GM23338 (cell line): ENCODE results near the gene ACTL6B. TPM values are rescaled to one million over a fixed set of nuclear protein-coding genes. Genes with fewer than 3 reads are reported as not detected.

Source experiments
- ATAC-seq: fragments of 200-7000 bp; cut with Tn5 transposase; 3 replicates; pipeline ENCODE4 v1.9.1; 2020
- DNase-seq: peaks from one replicate; pipeline ENCODE4 v3.0.0-alpha.2; 2015; ENCODE audit warnings: low spot score
- H2AFZ ChIP-seq: fragments of 200-600 bp; sonication (generic); 2 replicates; pipeline ENCODE4 v1.8.0; 2016; ENCODE audit warnings: antibody characterized with exemption, mild to moderate bottlenecking, moderate library complexity
- H3F3A ChIP-seq: fragments of 200-600 bp; sonication (generic); replicated peaks from 2 replicates; pipeline ENCODE4 v1.8.0; 2017; ENCODE audit warnings: antibody characterized with exemption, mixed run types, low read depth
- H3K27ac ChIP-seq: fragments of 200-600 bp; sonication (generic); 2 replicates; pipeline ENCODE4 v1.6.1; 2016; ENCODE audit warnings: low read depth
- H3K27me3 ChIP-seq: fragments of 200-600 bp; sonication (generic); 2 replicates; pipeline ENCODE4 v1.8.0; 2016; ENCODE audit warnings: mild to moderate bottlenecking, mixed run types, moderate library complexity; ENCODE audit not compliant: insufficient read depth
- H3K36me3 ChIP-seq: fragments of 200-600 bp; sonication (generic); 2 replicates; pipeline ENCODE4 v1.8.0; 2016; ENCODE audit warnings: mild to moderate bottlenecking; ENCODE audit not compliant: insufficient read depth
- H3K4me1 ChIP-seq: fragments of 200-600 bp; sonication (generic); 2 replicates; pipeline ENCODE4 v1.8.0; 2016; ENCODE audit warnings: mild to moderate bottlenecking, moderate library complexity; ENCODE audit not compliant: insufficient read depth
- H3K4me2 ChIP-seq: fragments of 200-600 bp; sonication (generic); 2 replicates; pipeline ENCODE4 v1.7.1; 2017; ENCODE audit warnings: mixed run types
- H3K4me3 ChIP-seq: fragments of 200-600 bp; sonication (generic); 2 replicates; pipeline ENCODE4 v1.6.1; 2016; ENCODE audit warnings: mixed run types
- H3K79me2 ChIP-seq: fragments of 200-600 bp; sonication (generic); replicated peaks from 2 replicates; pipeline ENCODE4 v1.8.0; 2017; ENCODE audit warnings: mild to moderate bottlenecking; ENCODE audit not compliant: insufficient read depth
- H3K9me2 ChIP-seq: fragments of 200-600 bp; sonication (generic); 2 replicates; pipeline ENCODE4 v1.8.0; 2017; ENCODE audit not compliant: insufficient read depth
- H4K20me1 ChIP-seq: fragments of 200-600 bp; sonication (generic); replicated peaks from 2 replicates; pipeline ENCODE4 v1.8.0; 2017; ENCODE audit warnings: mild to moderate bottlenecking; ENCODE audit not compliant: insufficient read depth
- H3K27ac Mint-ChIP-seq: 2 replicates; pipeline ENCODE4 v1.8.0; 2020; ENCODE audit warnings: inconsistent platforms, mild to moderate bottlenecking, moderate library complexity, mixed read lengths
- H3K27me3 Mint-ChIP-seq: 3 replicates; pipeline ENCODE4 v1.8.0; 2022; ENCODE audit warnings: low read depth, mild to moderate bottlenecking, moderate library complexity, mixed read lengths, inconsistent platforms; ENCODE audit not compliant: insufficient read depth, poor library complexity
- H3K36me3 Mint-ChIP-seq: 3 replicates; pipeline ENCODE4 v1.8.0; 2021; ENCODE audit warnings: low read depth, mild to moderate bottlenecking, inconsistent platforms, moderate library complexity, mixed read lengths
- H3K4me1 Mint-ChIP-seq: 3 replicates; pipeline ENCODE4 v1.8.0; 2020; ENCODE audit warnings: mild to moderate bottlenecking, inconsistent platforms, mixed read lengths
- H3K4me3 Mint-ChIP-seq: 3 replicates; pipeline ENCODE4 v1.8.0; 2021; ENCODE audit warnings: moderate library complexity, mild to moderate bottlenecking, inconsistent platforms, mixed read lengths
- H3K9me3 Mint-ChIP-seq: 3 replicates; pipeline ENCODE4 v1.8.0; 2020; ENCODE audit warnings: moderate library complexity, mild to moderate bottlenecking, inconsistent platforms, mixed read lengths
- CREB1 ChIP-seq: fragments of 250-450 bp; sonication (Bioruptor Pico); IDR thresholded peaks from 2 replicates; pipeline ENCODE4 v1.5.0; 2020; ENCODE audit warnings: low read depth, mild to moderate bottlenecking, moderate library complexity
- ETS1 ChIP-seq: IDR thresholded peaks from 2 replicates; pipeline ENCODE4 v1.6.1; 2016; ENCODE audit warnings: antibody characterized with exemption
- EZH2 ChIP-seq: fragments of 200-600 bp; sonication (generic); IDR thresholded peaks from one replicate; pipeline ENCODE4 v1.8.0; 2017; ENCODE audit warnings: antibody characterized with exemption, mild to moderate bottlenecking, low read depth; ENCODE audit not compliant: unreplicated experiment
- EZH2phosphoT487 ChIP-seq: fragments of 200-600 bp; sonication (generic); IDR thresholded peaks from one replicate; pipeline ENCODE4 v1.8.1; 2018; ENCODE audit warnings: antibody characterized with exemption; ENCODE audit not compliant: unreplicated experiment
- JUNB ChIP-seq: IDR thresholded peaks from one replicate; pipeline ENCODE4 v1.6.1; 2016; ENCODE audit warnings: antibody characterized with exemption; ENCODE audit not compliant: unreplicated experiment
- NANOG ChIP-seq: IDR thresholded peaks from 2 replicates; pipeline ENCODE4 v1.6.1; 2016; ENCODE audit warnings: antibody characterized with exemption, borderline replicate concordance
- POLR2AphosphoS5 ChIP-seq: IDR thresholded peaks from 2 replicates; pipeline ENCODE4 v1.6.1; 2016; ENCODE audit warnings: antibody characterized with exemption, low read depth
- STAT1 ChIP-seq: IDR thresholded peaks from one replicate; pipeline ENCODE4 v1.6.1; 2016; ENCODE audit warnings: antibody characterized with exemption; ENCODE audit not compliant: unreplicated experiment
- ZNF114 ChIP-seq: fragments of 250-450 bp; sonication (Bioruptor Pico); IDR thresholded peaks from 2 replicates; pipeline ENCODE4 v1.5.0; 2020; ENCODE audit warnings: mild to moderate bottlenecking, moderate library complexity
- ZNF331 ChIP-seq: fragments of 250-450 bp; sonication (Bioruptor Pico); IDR thresholded peaks from 2 replicates; pipeline ENCODE4 v1.5.0; 2020; ENCODE audit warnings: low read depth, mild to moderate bottlenecking, moderate library complexity
- ZNF462 ChIP-seq: fragments of 250-450 bp; sonication (Bioruptor Pico); IDR thresholded peaks from 2 replicates; pipeline ENCODE4 v1.5.0; 2020; ENCODE audit warnings: mild to moderate bottlenecking, moderate library complexity
- polyA plus RNA-seq: library from polyadenylated mRNA; unstranded; fragments of >200 nt; fragmentation: Nextera tagmentation; extraction: Ambion mirVana; gene quantifications from 2 replicates; pipeline ENCODE4 v1.2.1, GENCODE V29; 2016
- total RNA-seq: library from RNA; depleted of rRNA; stranded (reverse); fragments of >200 nt; shearing (Covaris generic); gene quantifications from 2 replicates; pipeline ENCODE4 v1.2.3, GENCODE V29; 2014

ACTL6B gene
- total and polyA plus RNA-seq, 2 experiments from 2014 or later = 0.69 to 2.5 TPM

DNA sequence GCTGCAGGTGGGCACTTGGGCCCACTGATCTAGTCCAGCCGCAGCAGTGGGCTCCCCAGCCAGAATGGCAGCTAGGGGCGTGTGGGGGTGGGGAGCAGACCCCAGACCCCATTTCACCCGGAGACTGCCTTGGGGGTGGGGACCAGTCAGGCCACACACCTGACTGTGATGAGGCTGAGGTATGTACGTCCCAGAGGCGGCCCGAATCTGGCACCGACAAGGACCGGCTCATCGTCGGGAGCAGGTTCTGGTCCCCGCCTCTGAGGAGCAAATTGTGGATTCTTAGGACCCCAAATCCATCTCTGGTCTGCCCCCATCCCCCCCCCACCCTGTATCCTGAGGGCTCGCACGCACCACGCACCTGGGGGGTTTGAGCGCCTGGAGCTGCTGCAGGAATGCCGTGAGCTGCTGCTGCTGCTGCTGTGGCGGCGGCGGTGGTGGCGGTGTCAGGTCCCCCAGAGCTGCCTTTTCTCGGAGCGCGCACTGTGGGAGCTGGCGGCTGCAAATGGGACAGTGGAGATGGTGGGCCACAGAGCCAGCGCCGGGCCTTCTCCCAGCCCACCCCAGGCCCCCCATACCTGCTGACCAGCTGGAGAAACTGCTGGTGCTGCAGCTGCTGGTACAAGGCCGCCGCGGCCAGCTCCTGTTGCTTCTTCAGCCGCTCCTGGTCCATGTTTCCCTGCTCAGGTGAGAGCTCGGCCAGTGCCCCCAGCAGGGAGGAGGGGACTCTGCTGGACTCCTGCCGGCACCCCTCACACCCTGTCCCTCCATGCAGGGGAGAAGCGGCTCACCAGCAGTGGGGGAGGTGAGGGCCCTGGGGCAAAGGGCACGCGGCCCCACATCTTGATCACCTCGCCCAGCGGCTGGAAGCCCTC is 27.6 kb upstream of the ACTL6B start:
- Histone ChIP-seq H3K36me3 (peaks cover 4% of the 10 kb centered on the region; the same call in 1 of the 2 replicates), H3K27ac (no peak overlapping the region), H3K4me1 (peaks cover 11% of the 10 kb centered on the region), H3K4me2 (no peak overlapping the region), H3K9me2 (no peaks in the 10 kb centered on the region), H4K20me1 (peaks cover 8% of the 10 kb centered on the region), H3F3A (peaks cover 32% of the 10 kb centered on the region; the same call in 1 of the 2 replicates), H2AFZ (no peak overlapping the region), H3K79me2 (peaks cover 12% of the 10 kb centered on the region), H3K4me3 (no peak overlapping the region), H3K27me3 (no peaks in the 10 kb centered on the region)
- TF ChIP-seq ZNF331 (no peak), EZH2phosphoT487 (no peak), STAT1 (no peak), POLR2AphosphoS5 (no peak), ZNF114 (CRISPR knock-in tag) (no peak)
- peaks cover 12% of the 10 kb centered on the region for H3K4me1 Mint-ChIP-seq
- no peak for DNase-seq
- no peak overlapping the region for H3K27ac Mint-ChIP-seq
- H3K36me3 Mint-ChIP-seq = peaks cover 70% of the 10 kb centered on the region
- no peaks in the 10 kb centered on the region for H3K9me3 Mint-ChIP-seq
- H3K4me3 Mint-ChIP-seq = no peak overlapping the region
- no peak for ATAC-seq
- H3K27me3 Mint-ChIP-seq = peaks cover 13% of the 10 kb centered on the region

- no peaks in the 10 kb centered on the region for H3K9me2 ChIP-seq
- Mint-ChIP-seq H3K36me3 (peaks cover 68% of the 10 kb centered on the region), H3K27ac (no peak overlapping the region; the same call in 1 of the 2 replicates), H3K27me3 (peaks cover 13% of the 10 kb centered on the region), H3K9me3 (no peaks in the 10 kb centered on the region), H3K4me3 (no peak overlapping the region), H3K4me1 (peaks cover 9% of the 10 kb centered on the region)
- DNase-seq (no peak), ATAC-seq (no peak)
- no peak overlapping the region for H3K27ac ChIP-seq
- peaks cover 3% of the 10 kb centered on the region for H4K20me1 ChIP-seq
- H3K79me2 ChIP-seq = peaks cover 4% of the 10 kb centered on the region
- H3K4me2 ChIP-seq = no peak overlapping the region
- peaks cover 4% of the 10 kb centered on the region; the same call in 1 of the 2 replicates for H3K36me3 ChIP-seq
- H3K4me1 ChIP-seq = peaks cover 11% of the 10 kb centered on the region
- H3K27me3 ChIP-seq = no peaks in the 10 kb centered on the region
- no peak overlapping the region for H2AFZ ChIP-seq
- H3K4me3 ChIP-seq = no peak overlapping the region
- peaks cover 35% of the 10 kb centered on the region; the same call in 1 of the 2 replicates for H3F3A ChIP-seq
- no peak for TF ChIP-seq ZNF114 (CRISPR knock-in tag)
- no peak for TF ChIP-seq CREB1 (CRISPR knock-in tag)
- no peak for TF ChIP-seq EZH2
- no peak for TF ChIP-seq STAT1
- TF ChIP-seq ZNF462 (CRISPR knock-in tag) = no peak
- no peak for TF ChIP-seq EZH2phosphoT487
- no peak for TF ChIP-seq JUNB
- TF ChIP-seq ZNF331 = no peak
- no peak for TF ChIP-seq ETS1
- no peak for TF ChIP-seq POLR2AphosphoS5
- no peak for TF ChIP-seq NANOG
Measured at GRCh38 chr7:100682991-100683658, 26.9 kb upstream of the ACTL6B start.
